Activated CD8-positive, alpha-beta T cell treated with anti-CD3 and anti-CD28 coated beads for 36 hours (primary cell): Measurements from ENCODE around the gene RYR2. TPM values are rescaled to one million over a fixed set of nuclear protein-coding genes. Genes with fewer than 3 reads are reported as not detected.
"Not testable (repeated sequence)": the region's sequence is repeated elsewhere in the genome, so short reads cannot be mapped to it uniquely, and the experiment has no call there.

ENCODE experiments used
- ATAC-seq: fragments of 200-7000 bp; cut with Tn5 transposase; one replicate; pipeline ENCODE4 v1.10.0; 2021; ENCODE audit warnings: mild to moderate bottlenecking, moderate library complexity
- CTCF ChIA-PET: fragments of 350-600 bp; sonication (Branson Sonifier 250); formaldehyde crosslinking; loops from one replicate; lab custom pipeline; 2021; ENCODE audit warnings: antibody characterized with exemption; lab: Charles Lee
- POLR2A ChIA-PET: fragments of 350-600 bp; sonication (Branson Sonifier 250); formaldehyde crosslinking; loops from one replicate; lab custom pipeline; 2021; ENCODE audit warnings: antibody characterized with exemption; lab: Charles Lee
- DNase-seq: peaks from one replicate; pipeline ENCODE4 v3.0.0-alpha.2; 2020
- H3K27ac Mint-ChIP-seq: one replicate; pipeline ENCODE4 v1.8.0; 2021; ENCODE audit warnings: mild to moderate bottlenecking, mixed read lengths
- H3K27me3 Mint-ChIP-seq: one replicate; pipeline ENCODE4 v1.8.0; 2021; ENCODE audit warnings: mixed read lengths
- H3K36me3 Mint-ChIP-seq: one replicate; pipeline ENCODE4 v1.8.0; 2021; ENCODE audit warnings: low read depth, mixed read lengths
- H3K4me1 Mint-ChIP-seq: one replicate; pipeline ENCODE4 v1.8.0; 2021; ENCODE audit warnings: low read depth, mixed read lengths
- H3K4me3 Mint-ChIP-seq: one replicate; pipeline ENCODE4 v1.8.0; 2021; ENCODE audit warnings: mild to moderate bottlenecking, moderate library complexity, mixed read lengths
- H3K9me3 Mint-ChIP-seq: one replicate; pipeline ENCODE4 v1.8.0; 2021; ENCODE audit warnings: mixed read lengths
- intact Hi-C: fragments of 100-400 bp; cut with micrococcal nuclease; formaldehyde crosslinking; loops from one replicate; pipeline ENCODE4 v1.10.0; 2022
- total RNA-seq, 2 experiments: library from RNA; stranded (reverse); gene quantifications; one replicate each; pipeline ENCODE4 v1.2.3, GENCODE V29; 2021
- TF ChIP-seq, protein P1 (sequence below): fragments of 200-600 bp; IDR thresholded peaks from one replicate; pipeline ENCODE4 v1.8.0; 2022; ENCODE audit warnings: antibody characterized with exemption, mild to moderate bottlenecking

RYR2 gene
- total RNA-seq, 2 experiments from 2014 or later = 0.02 TPM

DNA sequence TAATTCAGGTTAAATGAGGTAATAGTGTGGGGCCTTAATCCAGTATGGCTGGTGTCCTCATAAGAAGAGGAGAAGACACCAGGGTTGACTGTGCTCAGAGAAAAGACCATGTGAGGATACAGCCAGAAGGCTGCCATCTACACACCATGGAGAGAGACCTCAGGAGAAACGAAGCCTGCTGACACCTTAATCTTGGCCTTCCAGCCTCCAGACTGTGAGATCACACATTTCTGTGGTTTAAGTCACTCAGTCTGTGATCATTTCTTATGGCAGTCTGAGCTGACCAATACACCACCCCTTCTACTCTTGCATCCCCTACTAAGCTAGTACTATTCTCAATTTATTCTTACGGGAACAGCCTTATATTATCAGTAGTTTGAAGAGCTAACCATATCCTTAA is 538.7 kb downstream of the RYR2 start:
- Mint-ChIP-seq H3K4me3 (no peak overlapping the region), H3K4me1 (no peaks in the 10 kb centered on the region), H3K27ac (no peak overlapping the region), H3K36me3 (no peaks in the 10 kb centered on the region), H3K27me3 (no peaks in the 10 kb centered on the region), H3K9me3 (peaks cover 6% of the 10 kb centered on the region)
- POLR2A ChIA-PET = no interaction called here
- ATAC-seq = no peak
- intact Hi-C loops = no loop called here
- CTCF ChIA-PET = interaction anchor here (1.4 kb wide), 1 partner anchor 18 kb away, joined by 5 read pairs; no protein-coding TSS in a partner anchor
- TF ChIP-seq, protein P1, sequence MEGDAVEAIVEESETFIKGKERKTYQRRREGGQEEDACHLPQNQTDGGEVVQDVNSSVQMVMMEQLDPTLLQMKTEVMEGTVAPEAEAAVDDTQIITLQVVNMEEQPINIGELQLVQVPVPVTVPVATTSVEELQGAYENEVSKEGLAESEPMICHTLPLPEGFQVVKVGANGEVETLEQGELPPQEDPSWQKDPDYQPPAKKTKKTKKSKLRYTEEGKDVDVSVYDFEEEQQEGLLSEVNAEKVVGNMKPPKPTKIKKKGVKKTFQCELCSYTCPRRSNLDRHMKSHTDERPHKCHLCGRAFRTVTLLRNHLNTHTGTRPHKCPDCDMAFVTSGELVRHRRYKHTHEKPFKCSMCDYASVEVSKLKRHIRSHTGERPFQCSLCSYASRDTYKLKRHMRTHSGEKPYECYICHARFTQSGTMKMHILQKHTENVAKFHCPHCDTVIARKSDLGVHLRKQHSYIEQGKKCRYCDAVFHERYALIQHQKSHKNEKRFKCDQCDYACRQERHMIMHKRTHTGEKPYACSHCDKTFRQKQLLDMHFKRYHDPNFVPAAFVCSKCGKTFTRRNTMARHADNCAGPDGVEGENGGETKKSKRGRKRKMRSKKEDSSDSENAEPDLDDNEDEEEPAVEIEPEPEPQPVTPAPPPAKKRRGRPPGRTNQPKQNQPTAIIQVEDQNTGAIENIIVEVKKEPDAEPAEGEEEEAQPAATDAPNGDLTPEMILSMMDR = no peak
- DNase-seq = no peak

DNA sequence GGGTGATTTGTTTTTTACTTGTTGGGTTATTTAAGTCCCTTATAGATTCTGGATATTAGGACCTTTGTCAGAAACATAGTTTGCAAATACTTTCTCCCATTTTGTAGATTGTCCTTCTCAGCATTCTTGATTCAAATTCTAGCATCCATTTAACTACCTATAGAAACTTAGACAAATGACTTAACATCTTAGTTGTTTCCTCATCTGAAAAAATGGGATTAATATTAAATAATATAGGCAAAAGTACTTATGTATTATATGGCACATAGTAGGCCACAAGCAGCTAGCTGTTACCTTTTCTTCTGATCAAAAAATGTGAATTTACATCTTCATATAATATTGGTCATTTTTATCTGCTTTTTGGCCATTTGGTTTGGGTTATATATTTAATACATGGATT is 541.3 kb downstream of the RYR2 start:
- CTCF ChIA-PET = no interaction called here
- intact Hi-C loops = no loop called here

DNA sequence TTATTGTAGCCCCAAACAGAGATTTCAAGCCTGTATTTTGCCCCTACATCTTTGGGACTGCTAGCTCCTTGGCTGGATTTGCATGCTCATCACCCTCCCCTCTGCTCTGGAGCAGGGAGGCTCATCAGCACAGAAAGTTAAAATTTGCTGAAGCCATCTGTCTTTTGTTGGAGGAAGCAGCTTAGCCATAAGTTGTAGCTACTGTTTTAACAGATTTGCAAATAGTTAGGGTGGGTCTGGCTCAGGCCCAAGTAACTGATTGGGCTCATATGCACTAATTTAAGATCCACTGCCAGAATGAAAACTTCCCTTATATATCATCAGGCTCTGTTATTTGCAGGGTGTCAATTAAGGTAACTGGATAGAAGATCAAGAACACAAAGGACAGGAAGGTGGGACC is 541.8 kb downstream of the RYR2 start:
- intact Hi-C loops = no loop called here
- Mint-ChIP-seq H3K9me3 (peaks cover 2% of the 10 kb centered on the region), H3K4me1 (no peaks in the 10 kb centered on the region), H3K4me3 (no peak overlapping the region), H3K27me3 (peaks cover under 1% of the 10 kb centered on the region), H3K27ac (no peak overlapping the region), H3K36me3 (no peaks in the 10 kb centered on the region)
- POLR2A ChIA-PET = no interaction called here
- ATAC-seq = no peak
- DNase-seq = no peak
- CTCF ChIA-PET = no interaction called here
- TF ChIP-seq, protein P1 = no peak

More for the DNA sequence above, 541.3 kb downstream of the RYR2 start:
- Mint-ChIP-seq H3K27me3 (no peaks in the 10 kb centered on the region), H3K36me3 (no peaks in the 10 kb centered on the region), H3K4me1 (no peaks in the 10 kb centered on the region), H3K9me3 (peaks cover 4% of the 10 kb centered on the region), H3K27ac (no peak overlapping the region), H3K4me3 (no peak overlapping the region)
- DNase-seq = no peak
- POLR2A ChIA-PET = no interaction called here
- TF ChIP-seq, protein P1 = no peak
- ATAC-seq = no peak

GRCh38 chr1:237590386-237590785 is 548.4 kb downstream of the RYR2 start:
- no peaks in the 10 kb centered on the region for H3K36me3 Mint-ChIP-seq
- TF ChIP-seq, protein P1 = no peak
- ChIA-PET POLR2A (no interaction called here), CTCF (no interaction called here)
- H3K4me3 Mint-ChIP-seq = no peak overlapping the region
- H3K4me1 Mint-ChIP-seq = no peaks in the 10 kb centered on the region
- peaks cover 2% of the 10 kb centered on the region for H3K9me3 Mint-ChIP-seq
- intact Hi-C loops = no loop called here
- no peak overlapping the region for H3K27ac Mint-ChIP-seq
- H3K27me3 Mint-ChIP-seq = peaks cover 3% of the 10 kb centered on the region
- ATAC-seq (no peak), DNase-seq (no peak)

DNA sequence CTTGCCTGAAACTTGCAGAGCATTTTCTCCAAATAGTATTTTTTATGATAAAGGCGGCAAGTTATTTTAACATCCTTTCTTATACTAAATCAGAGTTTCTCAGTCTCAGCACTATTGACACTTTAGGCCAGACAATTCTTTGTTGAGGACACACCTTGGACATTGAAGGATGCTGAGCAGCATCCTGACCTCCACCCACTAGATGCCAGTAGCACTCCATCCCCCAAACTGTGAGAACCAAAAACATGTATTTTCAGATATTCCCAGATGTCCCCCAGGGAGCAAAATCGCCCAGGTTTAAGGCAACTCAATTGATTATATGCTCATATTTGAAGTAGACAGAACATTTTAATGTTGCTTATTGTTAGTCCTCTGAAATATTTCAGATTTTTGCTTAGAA is 549.4 kb downstream of the RYR2 start:
- intact Hi-C loops = no loop called here
- TF ChIP-seq, protein P1 = no peak

DNA sequence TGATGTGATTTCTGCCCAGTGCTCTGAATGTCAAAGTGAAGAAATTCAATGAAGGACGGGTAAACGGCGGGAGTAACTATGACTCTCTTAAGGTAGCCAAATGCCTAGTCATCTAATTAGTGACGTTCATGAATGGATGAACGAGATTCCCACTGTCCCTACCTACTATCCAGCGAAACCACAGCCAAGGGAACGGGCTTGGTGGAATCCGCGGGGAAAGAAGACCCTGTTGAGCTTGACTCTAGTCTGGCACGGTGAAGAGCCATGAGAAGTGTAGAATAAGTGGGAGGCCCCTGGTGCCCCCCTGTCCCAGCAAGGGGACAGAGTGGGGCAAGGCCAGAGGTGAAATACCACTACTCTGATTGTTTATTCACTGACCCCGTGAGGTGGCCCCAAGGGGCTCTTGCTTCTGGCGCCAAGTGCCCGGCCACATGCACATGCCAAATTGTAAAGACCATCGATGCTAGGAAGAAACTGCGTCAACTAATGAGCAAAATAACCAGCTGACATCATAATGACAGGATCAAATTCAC is 561.1 kb downstream of the RYR2 start:
- POLR2A ChIA-PET, H3K4me3 Mint-ChIP-seq, H3K27me3 Mint-ChIP-seq, ATAC-seq, DNase-seq, intact Hi-C loops, H3K4me1 Mint-ChIP-seq, H3K27ac Mint-ChIP-seq, CTCF ChIA-PET, H3K36me3 Mint-ChIP-seq: not testable (repeated sequence)
- H3K9me3 Mint-ChIP-seq = peaks cover 12% of the 10 kb centered on the region

More for the DNA sequence above, 549.4 kb downstream of the RYR2 start:
- peaks cover 3% of the 10 kb centered on the region for H3K27me3 Mint-ChIP-seq
- ChIA-PET CTCF (no interaction called here), POLR2A (no interaction called here)
- ATAC-seq (no peak), DNase-seq (no peak)
- H3K27ac Mint-ChIP-seq = no peak overlapping the region
- no peaks in the 10 kb centered on the region for H3K4me1 Mint-ChIP-seq
- H3K4me3 Mint-ChIP-seq = no peak overlapping the region
- H3K36me3 Mint-ChIP-seq = no peaks in the 10 kb centered on the region
- peaks cover 8% of the 10 kb centered on the region for H3K9me3 Mint-ChIP-seq
